Measurements from ENCODE around the gene EWSR1.

- no peak for TF ChIP-seq CTCF (IDR thresholded peaks at IDR 0.05)
- no peak for TF ChIP-seq EZH2 (IDR thresholded peaks at IDR 0.05; ENCODE audit: borderline replicate concordance, insufficient read depth, low read depth, low read length, poor library complexity, severe bottlenecking)
These were observed 41.6 kb upstream of the EWSR1 start for GRCh38 chr22:29226351-29226981.

Measured in B cell (primary cell).